Activated T-helper 1 cell treated with anti-CD3 and anti-CD28 coated beads, Interleukin-2, amount 50 U/mL, for 16 hours (primary cell): ENCODE data around the gene DOLK.
"Not testable (repeated sequence)": the region's sequence is repeated elsewhere in the genome, so short reads cannot be mapped to it uniquely, and the experiment has no call there.

ENCODE experiments used
- DNase-seq, 2 donors: peaks; one replicate each; pipeline ENCODE4 v3.0.0-alpha.2; 2020; ENCODE audit warnings: low read depth in 1 of 2, low spot score in 1 of 2

DOLK gene

GRCh38 chr9:128947527-128948301 is at the start of gene DOLK, which contains the start of gene NUP188:
TSS of gene DOLK (minus strand) at chr9:128947603. CDS start at chr9:128947303, 300 bp downstream.
TSS of gene NUP188 (plus strand) at chr9:128947699. CDS start at chr9:128947720, 21 bp downstream.
- DNase-seq = peak; percentile 99

- DNase-seq = no peak
Measured at GRCh38 chr9:128995791-128996190, 48.4 kb upstream of the DOLK start.

GRCh38 chr9:128992995-128993394 is 45.6 kb upstream of the DOLK start:
- DNase-seq = no peak

- DNase-seq = no peak
Measured at GRCh38 chr9:128987805-128988204, 40.4 kb upstream of the DOLK start.

GRCh38 chr9:128986671-128987070 is 39.3 kb upstream of the DOLK start:
- no peak for DNase-seq

- no peak for DNase-seq
Measured at GRCh38 chr9:128983536-128983935, 36.1 kb upstream of the DOLK start.

GRCh38 chr9:128979111-128979510 is 31.7 kb upstream of the DOLK start:
- DNase-seq = no peak

GRCh38 chr9:128972956-128973355 is 25.6 kb upstream of the DOLK start:
- DNase-seq = no peak

- DNase-seq = no peak
Measured at GRCh38 chr9:128969491-128969890, 22.1 kb upstream of the DOLK start.

- not testable (repeated sequence) for DNase-seq
Measured at GRCh38 chr9:128961403-128961802, 14.0 kb upstream of the DOLK start.

- DNase-seq = no peak
Measured at GRCh38 chr9:128947277-128947526, 201 bp downstream of the DOLK start.

- DNase-seq = peak in 1 of 2 donors; percentile 5
Measured at GRCh38 chr9:128946571-128947276, 679 bp downstream of the DOLK start.

GRCh38 chr9:128945798-128946501 is 1.5 kb downstream of the DOLK start:
- DNase-seq = no peak

- not testable (repeated sequence) for DNase-seq
Measured at GRCh38 chr9:128944966-128945365, 2.4 kb downstream of the DOLK start.

GRCh38 chr9:128943832-128944620 is 3.4 kb downstream of the DOLK start:
- no peak for DNase-seq

GRCh38 chr9:128940946-128941755 is 6.3 kb downstream of the DOLK start:
- DNase-seq = no peak

- DNase-seq = no peak
Measured at GRCh38 chr9:128940271-128940921, 7.0 kb downstream of the DOLK start.

- DNase-seq = no peak
Measured at GRCh38 chr9:128937310-128938165, 9.9 kb downstream of the DOLK start.
